Prostate gland (tissue), 2 donors: ENCODE data around the gene ANGEL1.

Source experiments
- CTCF ChIP-seq, 4 experiments: fragments of 200-600 bp in 2 of 4; fragments of 450-650 bp in 2 of 4; sonication (generic) in 2 of 4; IDR thresholded peaks; 1 replicate in 3 of 4; 2 replicates in 1 of 4; pipeline ENCODE4 v1.5.1; 2016 to 2019; ENCODE audit warnings: antibody characterized with exemption in 4 of 4, mild to moderate bottlenecking in 2 of 4, moderate library complexity in 2 of 4
- POLR2A ChIP-seq: fragments of 450-650 bp; IDR thresholded peaks from one replicate; pipeline ENCODE4 v1.6.1; 2016; ENCODE audit warnings: antibody characterized with exemption, mild to moderate bottlenecking
- POLR2AphosphoS5 ChIP-seq: sonication (generic); formaldehyde crosslinking; IDR thresholded peaks from one replicate; pipeline ENCODE4 v1.6.1; 2017; ENCODE audit warnings: antibody characterized with exemption

GRCh38 chr14:76820700-76821099 is 8.0 kb upstream of the ANGEL1 start:
- TF ChIP-seq POLR2A (no peak), CTCF (IDR thresholded peaks at IDR 0.05) (no peak), POLR2AphosphoS5 (no peak)
